ENCODE results near the gene SLC9A9. TPM values are rescaled to one million over a fixed set of nuclear protein-coding genes. Genes with fewer than 3 reads are reported as not detected.

The SLC9A9 gene
- total and polyA plus RNA-seq, 10 of the 15 experiments (the other 5 are each of a cell fraction or from before 2014, with no cell fraction given): 3.5 to 14.2 (median 9.3) TPM

GRCh38 chr3:143613226-143613625 is 235.0 kb downstream of the SLC9A9 start (continued):
- no peak for TF ChIP-seq CTCF (IDR thresholded peaks at IDR 0.05 in 2 of 3, conservative IDR thresholded peaks at IDR 0.05 in 1 of 3; ENCODE audit: control insufficient read depth in 2 of 3, extremely low read depth in 1 of 3, insufficient read depth in 1 of 3, low read depth in 3 of 3, low read length in 3 of 3)

GRCh38 chr3:143612541-143612940 is 235.7 kb downstream of the SLC9A9 start:
- WGBS (ENCODE audit: insufficient coverage, insufficient replicate concordance, low lambda C conversion rate, missing lambda C conversion rate): 45% methylated on average over 2 of the region's 2 CpGs

More at GRCh38 chr3:143612541-143612940, 235.7 kb downstream of the SLC9A9 start:
- ATAC-seq: no peak
- H3K36me3 ChIP-seq (ENCODE audit: control insufficient read depth in 2 of 2, insufficient read depth in 2 of 2, low read length in 1 of 2): no peaks in the 10 kb centered on the region
- no peak overlapping the region for H3K9ac ChIP-seq (ENCODE audit: control insufficient read depth, insufficient read depth, low read length)
- ChIA-PET RAD21 (ENCODE audit: unreplicated experiment) (no interaction called here), POLR2A (no interaction called here), CTCF (no interaction called here), SMC1A (ENCODE audit: uncharacterized antibody, unreplicated experiment) (no interaction called here)
- H3K27ac ChIP-seq (ENCODE audit: control insufficient read depth, insufficient read depth): no peak overlapping the region
- no peak for DNase-seq (ENCODE audit: low read depth, low spot score)
- in situ Hi-C loops (cut with MboI): no loop called here
- no peaks in the 10 kb centered on the region for H4K20me1 ChIP-seq (ENCODE audit: control insufficient read depth, insufficient read depth)
- H3K9me3 ChIP-seq (replicated peaks; ENCODE audit: control insufficient read depth, insufficient read depth, low read length): no peaks in the 10 kb centered on the region
- no peak overlapping the region for H2AFZ ChIP-seq (ENCODE audit: control insufficient read depth, low read depth, low read length)
- no peak for FAIRE-seq
- intact Hi-C loops (cut with micrococcal nuclease; ENCODE audit: unreplicated experiment): no loop called here
- no peaks in the 10 kb centered on the region for H3K27me3 ChIP-seq (replicated peaks in 1 of 2; ENCODE audit: control insufficient read depth in 2 of 2, insufficient read depth in 2 of 2, low read length in 1 of 2)
- H3K4me3 ChIP-seq: no peak overlapping the region
- H3K4me2 ChIP-seq (ENCODE audit: control insufficient read depth, insufficient read depth): no peak overlapping the region
- no peak for TF ChIP-seq ZNF274 (IDR thresholded peaks at IDR 0.05; ENCODE audit: insufficient read depth, insufficient read length)
- no peak for TF ChIP-seq IRF5 (IDR thresholded peaks at IDR 0.05; ENCODE audit: borderline replicate concordance)
- TF ChIP-seq MEF2B (IDR thresholded peaks at IDR 0.05; ENCODE audit: partially characterized antibody, poor library complexity, severe bottlenecking): no peak
- TF ChIP-seq ZZZ3 (IDR thresholded peaks at IDR 0.05; ENCODE audit: control insufficient read depth, insufficient read length, low read depth): no peak
- no peak for TF ChIP-seq MXI1 (IDR thresholded peaks at IDR 0.05; ENCODE audit: low read depth, low read length)
- no peak for TF ChIP-seq RFX5 (IDR thresholded peaks at IDR 0.05; ENCODE audit: low read depth, low read length)
- no peak for TF ChIP-seq GABPA (IDR thresholded peaks at IDR 0.05; ENCODE audit: low read depth)
- no peak for TF ChIP-seq HCFC1 (IDR thresholded peaks at IDR 0.05; ENCODE audit: low read length)
- no peaks in the 10 kb centered on the region for H3K79me2 ChIP-seq (ENCODE audit: control insufficient read depth, insufficient read depth, low read length)
- H3K4me1 ChIP-seq (ENCODE audit: control insufficient read depth, insufficient read depth, low read length): no peaks in the 10 kb centered on the region
- no TSS peak for BruUV-seq (replicated peaks)
